ENCODE results near the gene MALSU1. TPM values are rescaled to one million over a fixed set of nuclear protein-coding genes. Genes with fewer than 3 reads are reported as not detected.

Gene MALSU1
- polyA plus RNA-seq (2011; rRNA removed) (93.6 and 122 TPM in 2 replicates), polyA plus RNA-seq (2017; fragmentation: RNase III; extraction: RNeasy Plus Mini Kit Qiagen cat#74134 plus additional on column Dnase treatment) (91.9 to 102 TPM (median 101 TPM) in 3 replicates), polyA minus RNA-seq (2011; rRNA and poly(A)+ RNA removed) (19.5 and 22.5 TPM in 2 replicates)
- 105 and 112 TPM in 2 replicates for polyA plus RNA-seq (2012; cell fraction: cytosol; rRNA removed)
- 43.8 and 57.6 TPM in 2 replicates for polyA plus RNA-seq (2012; cell fraction: nucleus; rRNA removed)

GRCh38 chr7:23298885-23299769, at the start of gene MALSU1:
MALSU1 (plus strand) TSS chr7:23299339; CDS start chr7:23299353, 14 bp downstream.
- ATAC-seq: peak; percentile 95 to 96
- CTCF ChIA-PET: interaction anchor here (0.9 to 1.6 kb wide), 5 partner anchors 20 to 59 kb away, joined by 3 to 6 read pairs (median 3); no protein-coding TSS in a partner anchor
- TF ChIP-seq CBX8 (IDR thresholded peaks at IDR 0.05): no peak
- TF ChIP-seq CHD4 (IDR thresholded peaks at IDR 0.05; ENCODE audit: borderline replicate concordance): no peak
- peak; percentile 96 for TF ChIP-seq POLR2A (IDR thresholded peaks at IDR 0.05; ENCODE audit: low read length)
- TF ChIP-seq SMC3 (IDR thresholded peaks at IDR 0.05): no peak
- peak; percentile 8 for TF ChIP-seq CHD2 (IDR thresholded peaks at IDR 0.05; ENCODE audit: low read length, partially characterized antibody)
- no peak for TF ChIP-seq CTCF (IDR thresholded peaks at IDR 0.05)
- peak; percentile 48; the same call in 1 of the 2 replicates for TF ChIP-seq HOXA7 (CRISPR knock-in tag; IDR thresholded peaks at IDR 0.05)
- TF ChIP-seq E2F6 (IDR thresholded peaks at IDR 0.05; ENCODE audit: borderline replicate concordance, low read depth): no peak
- no peak for TF ChIP-seq ESRRA (IDR thresholded peaks at IDR 0.05; ENCODE audit: borderline replicate concordance, low read length)
- no peak for TF ChIP-seq FOSB (CRISPR knock-in tag; IDR thresholded peaks at IDR 0.05)
- TF ChIP-seq NR3C1 (IDR thresholded peaks at IDR 0.05): no peak
- no peak for TF ChIP-seq PBX3 (IDR thresholded peaks at IDR 0.05)
- no peak for TF ChIP-seq RARB (CRISPR knock-in tag; IDR thresholded peaks at IDR 0.05)
- TF ChIP-seq ATOH8 (CRISPR knock-in tag; IDR thresholded peaks at IDR 0.05; ENCODE audit: low read depth): no peak
- TF ChIP-seq MAZ (IDR thresholded peaks at IDR 0.05; ENCODE audit: borderline replicate concordance, low read depth, low read length): no peak
- TF ChIP-seq EHMT2 (IDR thresholded peaks at IDR 0.05; ENCODE audit: low read depth): no peak
- TF ChIP-seq ZFP36 (IDR thresholded peaks at IDR 0.05; ENCODE audit: borderline replicate concordance, partially characterized antibody): no peak
- no peak for TF ChIP-seq SREBF2 (IDR thresholded peaks at IDR 0.05)
- peak in 1 of 2 experiments; percentile 90; a peak in 2 of 5 replicates for TF ChIP-seq JUN (IDR thresholded peaks at IDR 0.05)
- no peak for TF ChIP-seq ZSCAN20 (CRISPR knock-in tag; IDR thresholded peaks at IDR 0.05)
- no peak for TF ChIP-seq KDM1A (IDR thresholded peaks at IDR 0.05; ENCODE audit: low read depth)
- TF ChIP-seq BHLHE40 (IDR thresholded peaks at IDR 0.05; ENCODE audit: low read depth, low read length): no peak
- TF ChIP-seq FOXS1 (CRISPR knock-in tag; IDR thresholded peaks at IDR 0.05): no peak
- no peak for TF ChIP-seq RCOR1 (IDR thresholded peaks at IDR 0.05; ENCODE audit: low read depth, low read length)
- TF ChIP-seq HOXB5 (CRISPR knock-in tag; IDR thresholded peaks at IDR 0.05): no peak
- peak; percentile 42; the same call in 1 of the 2 replicates for TF ChIP-seq MYC (IDR thresholded peaks at IDR 0.05; ENCODE audit: borderline replicate concordance, low read length)
- TF ChIP-seq HMGXB4 (CRISPR knock-in tag; IDR thresholded peaks at IDR 0.05; ENCODE audit: borderline replicate concordance): no peak
- TF ChIP-seq USF2 (IDR thresholded peaks at IDR 0.05): no peak
- TF ChIP-seq HDAC2 (IDR thresholded peaks at IDR 0.05): no peak
- no peak for TF ChIP-seq CBX2 (IDR thresholded peaks at IDR 0.05; ENCODE audit: borderline replicate concordance, low read depth)
- no peak for TF ChIP-seq FOSL2 (IDR thresholded peaks at IDR 0.05)
- no peak for TF ChIP-seq FOSL2 (CRISPR knock-in tag; IDR thresholded peaks at IDR 0.05)
- no peak for TF ChIP-seq CEBPB (IDR thresholded peaks at IDR 0.05)
- TF ChIP-seq RNF2 (IDR thresholded peaks at IDR 0.05; ENCODE audit: borderline replicate concordance, low read depth): no peak

More at GRCh38 chr7:23298885-23299769, at the start of gene MALSU1:
- Histone ChIP-seq H3K4me2 (peak within 1 kb of the TSS; percentile 85), H3K27ac (peak within 1 kb of the TSS; percentile 87 to 96), H3K9me3 (no peaks in the 10 kb centered on the region), H3K4me3 (peak within 1 kb of the TSS; percentile 79), H3K4me1 (peaks cover 36% of the 10 kb centered on the region)
- POLR2A ChIA-PET: interaction anchor here (0.5 to 2.7 kb wide), 18 partner anchors 9 to 426 kb away, joined by 3 to 18 read pairs (median 4); no protein-coding TSS in a partner anchor
- DNase-seq (ENCODE audit: low read depth in 1 of 2, low spot score in 1 of 2) (peak; percentile 92 to 97), FAIRE-seq (no peak)
- WGBS (ENCODE audit: missing lambda C conversion rate): under 1% methylated on average over 19 of the region's 59 CpGs
